IMR-90 (cell line): ENCODE data around the gene AQP5.

Experiments
- POLR2A ChIP-seq: IDR thresholded peaks from 2 replicates; pipeline ENCODE4 v1.6.1; 2012; ENCODE audit warnings: mild to moderate bottlenecking, low read depth, low read length
- RAD21 ChIP-seq: IDR thresholded peaks from 2 replicates; pipeline ENCODE4 v1.6.1; 2012; ENCODE audit warnings: low read length, improper control_type of control experiment

DNA sequence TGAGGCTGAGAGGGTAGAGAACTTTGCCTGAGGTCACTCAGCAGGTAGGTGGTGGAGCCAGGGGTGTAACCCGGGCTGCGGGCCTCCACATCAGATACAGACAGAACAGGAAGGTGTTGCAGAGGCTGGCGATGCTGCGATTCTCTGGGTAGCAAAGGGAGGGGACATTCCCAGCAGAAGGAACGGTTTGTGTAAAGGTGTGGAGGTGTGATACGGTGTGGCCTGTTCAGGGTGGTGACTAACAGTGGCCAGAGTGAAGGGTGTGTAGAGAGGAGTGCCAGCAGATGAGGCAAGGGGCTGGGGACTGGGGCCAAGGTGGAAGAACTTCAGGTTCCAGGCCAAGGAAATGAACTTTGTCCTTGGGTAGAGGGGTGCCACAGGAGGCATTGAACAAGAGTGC is 39.7 kb upstream of the AQP5 start:
- no peak for TF ChIP-seq RAD21
- no peak for TF ChIP-seq POLR2A
